HG02938 (cell line): Measurements from ENCODE around the gene POU2AF1.

Experiments
- ATAC-seq: cut with Tn5 transposase; IDR thresholded peaks from one replicate; pipeline ENCODE4 v1.9.1; 2021; ENCODE audit warnings: mild to moderate bottlenecking, moderate library complexity; ENCODE audit not compliant: unreplicated experiment

POU2AF1 gene

DNA sequence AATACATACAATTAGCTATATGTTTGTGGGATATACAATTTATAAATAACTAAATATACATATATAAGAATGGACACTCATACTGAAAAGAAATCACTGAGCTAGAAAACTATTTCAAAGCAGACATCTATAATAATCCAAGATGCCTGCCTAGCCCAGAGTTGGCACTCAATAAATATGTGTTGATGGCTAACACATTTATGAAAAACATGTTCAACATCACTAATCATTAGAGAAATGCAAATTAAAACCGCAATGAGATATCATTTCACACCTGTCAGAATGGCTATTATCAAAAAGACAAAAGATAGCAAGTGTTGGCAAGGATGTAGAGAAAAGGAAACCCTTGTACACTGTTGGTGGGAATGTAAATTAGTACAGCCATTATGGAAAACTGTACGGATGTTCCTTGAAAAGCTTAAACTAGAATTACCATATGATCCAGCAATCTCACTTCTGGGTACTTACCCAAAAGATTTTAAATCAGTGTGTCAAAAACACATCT, 29.8 kb downstream of the POU2AF1 start:
- ATAC-seq, result no peak

DNA sequence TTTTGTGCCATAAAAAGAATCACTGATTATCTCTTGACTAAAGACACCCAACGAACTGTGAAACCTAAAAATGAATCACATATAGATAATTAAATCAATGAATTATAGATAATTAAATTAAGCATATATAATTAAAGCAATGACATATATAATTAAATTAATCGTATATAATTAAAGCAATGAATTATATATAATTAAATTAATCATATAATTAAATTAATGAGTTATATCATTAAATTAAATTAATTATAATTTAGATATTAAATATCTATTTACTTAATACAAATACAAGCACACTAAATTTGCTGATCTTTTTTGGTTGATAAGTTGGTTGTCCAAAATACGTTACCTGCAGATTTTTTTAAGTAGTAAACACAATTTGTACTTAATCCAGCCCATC, 30.9 kb downstream of the POU2AF1 start:
- no peak for ATAC-seq

- ATAC-seq, result no peak
Observed at GRCh38 chr11:111347723-111348115, 31.4 kb downstream of the POU2AF1 start.

DNA sequence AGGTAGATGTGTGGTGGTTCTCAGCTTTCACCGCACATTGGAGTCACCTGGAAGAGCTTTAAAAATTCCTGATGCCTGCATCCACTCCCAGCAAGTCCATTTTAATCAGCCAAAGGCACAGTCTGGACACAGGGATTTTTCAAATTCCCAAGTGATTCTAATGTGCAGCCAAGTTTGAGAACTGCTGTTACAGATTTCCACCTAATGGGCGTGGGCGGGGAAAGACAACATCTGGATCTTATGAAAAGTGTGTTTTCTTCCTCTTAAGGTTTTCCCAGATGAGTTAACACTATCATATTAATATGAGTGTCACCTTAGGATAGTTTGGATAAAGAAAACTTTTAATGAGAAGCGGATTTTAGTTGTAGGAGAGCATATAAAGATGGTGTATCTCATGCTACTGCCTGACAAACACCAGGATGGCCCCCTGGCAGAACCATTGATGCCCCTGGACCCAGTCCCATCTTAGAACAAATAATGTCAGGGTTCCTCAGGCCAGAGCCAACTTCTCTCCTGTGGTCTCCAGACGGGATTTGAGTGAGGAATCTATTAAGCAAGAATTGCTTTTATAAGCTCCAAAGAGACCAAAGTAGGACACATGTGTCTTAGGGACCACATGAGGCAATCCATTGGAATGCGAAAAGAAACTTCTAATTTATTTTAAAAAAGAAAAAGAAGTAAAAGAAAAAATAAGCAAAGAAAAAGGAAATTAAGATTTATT, 31.9 kb downstream of the POU2AF1 start:
- no peak for ATAC-seq

DNA sequence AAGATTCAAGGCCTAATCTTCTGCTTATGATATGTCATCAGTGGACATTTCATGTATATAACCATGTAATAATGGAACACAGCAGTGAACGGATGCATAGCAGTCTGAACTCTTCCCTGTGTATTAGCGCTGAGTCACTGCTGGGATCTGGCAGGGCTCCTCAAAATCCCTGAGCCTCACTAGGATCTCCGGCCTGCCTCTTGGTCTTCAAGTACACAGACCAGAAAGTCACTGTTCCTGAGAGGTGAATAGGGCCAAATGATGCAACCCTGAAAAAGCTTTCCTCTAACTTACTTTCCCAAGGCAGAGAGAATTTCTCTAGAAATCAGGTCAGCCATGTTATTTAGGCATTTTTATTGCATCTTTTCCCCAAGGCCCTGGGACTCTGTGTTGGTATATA, 35.0 kb downstream of the POU2AF1 start:
- ATAC-seq, result no peak

DNA sequence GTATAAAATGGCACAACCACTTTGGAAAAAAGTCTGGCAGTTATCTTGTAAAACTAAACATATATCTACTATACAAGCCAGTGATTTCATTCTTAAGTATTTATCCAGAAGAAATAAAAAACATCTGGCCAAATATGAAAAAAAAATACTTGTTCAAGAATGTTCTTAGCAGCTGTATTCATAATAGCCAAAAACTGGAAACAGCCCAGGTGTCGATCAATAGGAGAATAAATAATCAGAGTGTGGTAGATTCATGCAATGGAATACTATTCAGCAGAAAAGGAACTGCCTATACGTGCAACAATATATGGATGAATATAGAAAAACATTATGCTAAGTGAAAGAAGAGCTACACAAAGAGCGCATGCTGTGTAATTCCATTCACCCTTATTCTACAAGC, 36.7 kb downstream of the POU2AF1 start:
- ATAC-seq, result no peak

DNA sequence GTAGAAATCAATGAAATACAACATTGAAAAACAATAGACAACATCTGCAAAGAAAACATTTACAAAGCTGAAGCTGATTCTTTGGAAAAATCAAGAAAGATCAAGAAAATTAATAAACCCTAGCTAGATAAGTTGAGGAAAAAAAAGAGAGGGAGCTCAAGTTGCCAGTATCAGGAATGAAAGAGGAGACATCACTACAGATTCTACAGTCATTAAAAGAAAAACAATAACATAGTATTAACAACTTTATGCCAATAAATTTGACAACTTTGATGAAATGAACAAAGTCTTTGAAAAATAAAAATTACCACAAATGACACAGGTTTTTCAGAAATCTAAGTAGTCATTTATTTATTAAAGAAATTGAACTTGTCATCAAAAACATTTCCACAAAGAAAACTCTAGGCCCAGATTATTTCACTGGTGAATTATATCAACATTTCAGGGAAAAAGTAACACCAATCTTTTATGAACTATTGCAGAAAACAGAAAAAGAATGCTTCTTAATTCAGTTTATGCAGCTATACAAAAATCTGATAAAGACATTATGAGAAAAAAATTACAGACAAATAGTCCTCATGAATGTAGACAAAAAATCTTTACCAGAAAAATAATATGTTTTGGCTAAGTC, 39.2 kb downstream of the POU2AF1 start:
- no peak for ATAC-seq

DNA sequence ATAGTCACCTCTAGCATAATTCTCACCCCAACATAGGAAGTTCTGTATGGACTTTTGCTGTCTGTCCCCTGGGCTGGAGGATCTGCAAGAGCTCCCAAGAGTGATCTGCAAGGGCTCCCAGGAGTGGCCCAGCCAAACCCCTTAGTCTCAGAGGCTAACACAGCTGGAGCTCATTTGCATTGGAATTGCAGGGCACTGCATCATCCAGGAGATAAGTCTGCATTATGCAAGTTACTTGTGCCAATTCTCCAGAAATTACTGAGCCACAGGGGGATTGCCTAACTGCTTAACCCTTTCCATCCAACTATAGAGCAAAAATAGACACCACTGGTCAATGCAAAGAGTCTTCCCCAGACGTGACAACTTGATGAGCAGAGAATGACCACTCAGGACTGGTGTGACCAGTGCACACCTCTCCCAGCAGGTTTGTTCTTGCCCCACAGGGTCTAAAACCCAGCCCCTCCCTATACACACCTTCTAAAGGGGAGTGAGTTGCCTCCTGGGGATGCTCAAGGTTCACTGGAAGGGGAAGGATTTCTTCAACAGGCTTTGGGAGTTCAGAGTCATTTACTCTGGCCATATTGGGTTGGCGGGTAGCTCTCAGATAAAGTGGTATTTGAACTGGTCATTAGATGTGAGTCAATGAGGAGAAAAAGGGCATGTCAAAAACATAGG, 42.4 kb downstream of the POU2AF1 start:
- no peak for ATAC-seq

GRCh38 chr11:111336062-111336461, 43.0 kb downstream of the POU2AF1 start:
- ATAC-seq, result no peak

- ATAC-seq, result no peak
Observed at GRCh38 chr11:111335549-111335948, 43.5 kb downstream of the POU2AF1 start.

GRCh38 chr11:111334532-111335502, 44.3 kb downstream of the POU2AF1 start:
- no peak for ATAC-seq

DNA sequence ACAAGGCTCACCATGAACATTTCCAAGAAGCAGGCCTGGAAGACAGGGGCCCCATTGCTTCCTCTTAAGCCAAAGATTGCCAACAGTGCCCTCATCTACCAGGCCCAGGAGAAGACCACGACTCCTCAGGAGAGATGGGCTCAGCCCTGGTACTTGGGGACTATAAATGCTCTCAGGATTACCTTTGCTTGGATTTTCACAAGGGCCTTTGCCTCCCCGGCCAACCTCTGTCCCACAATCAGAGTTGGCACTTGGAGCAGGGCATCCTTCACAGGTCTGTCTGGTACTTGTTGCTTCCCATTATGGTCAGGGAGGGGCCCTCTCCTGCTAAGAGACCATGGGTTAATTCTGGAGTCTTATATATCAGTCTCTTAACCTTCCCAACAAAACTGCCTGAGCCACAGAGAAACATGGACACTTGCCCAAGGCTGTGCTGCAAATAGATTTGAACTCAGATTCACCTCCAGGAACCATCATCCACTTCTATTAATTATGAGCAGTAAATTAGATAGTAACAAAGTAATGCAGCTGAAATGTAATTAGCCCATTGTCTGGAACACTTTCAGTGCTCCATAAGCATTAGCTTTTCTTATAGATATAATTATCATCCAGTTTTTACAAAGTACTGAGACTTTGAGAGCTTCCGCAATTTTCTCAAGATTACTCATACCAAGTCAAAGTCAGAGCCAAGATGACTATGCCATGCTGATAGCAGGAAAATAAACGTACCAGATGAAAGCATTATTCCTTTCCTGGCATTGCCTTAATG, 47.2 kb downstream of the POU2AF1 start:
- no peak for ATAC-seq

DNA sequence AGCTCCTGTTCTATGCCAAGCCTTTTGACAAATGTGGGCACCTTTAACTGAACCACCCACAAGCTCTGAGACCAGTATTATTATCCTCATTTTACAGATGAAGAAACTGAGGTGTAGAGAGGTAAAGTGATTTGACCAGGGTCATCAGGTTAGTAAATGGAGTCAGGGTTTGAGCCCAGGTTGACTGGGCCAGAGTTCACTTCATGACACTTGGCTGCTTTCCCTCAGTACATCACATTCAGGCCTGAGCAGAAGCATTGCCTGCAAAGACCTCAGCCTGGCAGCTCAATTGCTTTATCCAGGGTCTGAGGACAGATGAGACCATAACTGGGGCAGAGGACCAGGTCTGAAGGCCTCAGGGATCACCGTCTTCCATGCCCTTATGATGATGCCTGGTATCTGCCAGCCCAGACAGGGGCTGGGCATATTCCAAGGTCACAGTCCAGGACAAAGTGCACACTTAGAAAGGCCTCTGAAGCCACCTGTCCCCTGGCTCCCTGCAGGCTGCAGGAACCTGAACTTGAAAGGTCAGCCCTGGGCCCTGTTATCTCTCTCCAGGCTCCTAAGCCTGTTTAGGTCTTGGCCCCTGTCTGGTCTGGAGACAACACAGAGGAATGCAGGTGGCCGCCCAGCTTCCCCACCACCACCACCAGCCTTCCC, 48.7 kb downstream of the POU2AF1 start:
- no peak for ATAC-seq

DNA sequence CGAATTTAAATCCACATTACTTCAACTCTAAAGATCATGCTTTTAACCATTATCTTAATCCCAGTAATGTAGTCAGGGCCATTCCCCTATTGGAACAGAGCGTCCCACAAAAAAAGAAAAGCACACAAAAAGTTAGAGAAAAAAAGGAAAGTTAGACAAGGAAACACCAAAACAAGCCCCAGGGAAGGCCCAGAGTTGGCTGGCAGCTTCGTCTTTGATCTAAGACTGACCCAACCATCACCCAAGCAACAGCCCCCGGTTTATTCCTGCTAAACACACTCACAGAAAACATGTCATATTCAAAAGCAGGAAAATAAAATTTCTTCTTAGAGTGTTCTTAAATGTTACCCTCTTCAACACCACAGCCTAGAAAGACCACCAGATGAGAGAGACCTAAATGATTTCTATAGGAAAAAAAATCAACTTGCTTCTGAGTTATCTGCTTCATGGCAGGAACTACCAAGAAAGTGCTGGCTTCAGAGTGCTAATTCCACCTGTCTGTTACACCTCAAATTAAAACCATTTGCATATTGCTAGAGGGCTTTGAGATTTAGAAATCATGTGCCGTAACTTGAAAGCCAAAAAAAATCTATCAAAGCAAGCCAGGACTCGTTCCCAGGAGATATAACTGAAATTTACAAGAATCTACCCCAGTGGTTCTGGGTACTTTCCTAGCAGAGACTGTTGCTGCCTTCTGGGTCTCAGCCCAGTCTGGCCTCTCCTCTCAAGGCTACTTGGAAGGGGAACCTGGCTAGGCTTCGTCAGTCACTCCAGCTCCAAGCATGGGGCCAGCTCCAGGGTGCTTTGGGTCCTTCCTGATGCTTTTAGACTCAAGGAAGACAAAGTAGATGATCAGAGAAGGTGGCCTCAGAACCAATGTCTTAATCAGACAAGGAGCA, 49.5 kb downstream of the POU2AF1 start:
- ATAC-seq, result no peak

- ATAC-seq, result no peak
Observed at GRCh38 chr11:111327908-111328624, 51.0 kb downstream of the POU2AF1 start.

- no peak for ATAC-seq
Observed at GRCh38 chr11:111326824-111327223, 52.3 kb downstream of the POU2AF1 start.

GRCh38 chr11:111325259-111325658, 53.8 kb downstream of the POU2AF1 start:
- no peak for ATAC-seq

GRCh38 chr11:111324277-111324720, 54.8 kb downstream of the POU2AF1 start:
- ATAC-seq, result no peak
